GM12801 (cell line): ENCODE measurements around the gene DNAI2.

Source experiments
- CTCF ChIP-seq: IDR thresholded peaks from one replicate; pipeline ENCODE4 v1.5.1; 2011; ENCODE audit warnings: control low read depth; ENCODE audit not compliant: insufficient read length; ENCODE audit errors: extremely low read depth

Gene DNAI2

DNA sequence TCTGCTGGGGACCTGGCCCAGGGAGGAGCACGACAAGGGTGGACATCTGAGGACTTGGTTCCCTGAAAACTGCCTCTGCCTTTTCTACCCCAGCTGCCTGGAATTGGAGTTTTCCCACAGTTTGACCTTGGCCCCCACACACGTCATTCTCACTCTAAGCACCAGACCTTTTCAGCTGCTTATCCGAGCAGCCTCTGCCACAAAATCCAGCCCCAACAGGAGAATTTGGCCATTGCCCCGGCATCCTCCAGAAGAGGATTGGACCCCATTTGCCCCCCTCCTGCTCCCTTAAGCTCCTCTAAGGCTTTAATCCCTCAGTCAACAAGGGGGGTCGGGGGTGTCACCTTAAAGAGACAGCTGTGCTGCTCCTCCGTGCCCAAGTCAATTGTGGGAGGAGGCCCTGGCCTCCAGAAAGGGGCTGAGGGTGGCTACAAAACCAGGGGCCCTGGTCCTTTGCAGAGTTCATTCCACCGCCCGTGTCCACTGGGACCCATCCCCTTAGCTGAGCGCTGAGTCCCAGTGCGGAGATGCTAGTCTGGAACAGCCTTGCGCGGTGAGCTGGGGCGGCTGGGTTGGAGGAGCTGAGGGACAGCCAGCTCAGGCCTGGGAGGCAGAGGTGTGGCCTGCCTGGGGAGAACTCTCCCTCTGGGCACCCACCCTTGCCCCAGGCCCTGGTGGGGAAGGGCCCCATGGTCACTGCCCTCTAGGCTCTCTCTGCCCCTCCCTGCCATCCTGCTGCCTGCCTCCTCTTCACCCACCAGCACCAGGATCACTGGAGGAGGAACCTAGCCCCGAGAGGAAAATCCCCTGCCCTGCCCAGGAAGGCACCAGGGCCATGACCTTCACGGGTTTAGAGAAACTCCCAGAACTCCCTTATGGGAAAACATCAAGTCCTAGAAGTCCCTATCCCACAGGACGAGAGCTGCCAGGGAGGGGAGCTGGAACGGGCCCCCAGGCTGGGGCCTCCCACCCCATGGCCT, 41.8 kb upstream of the DNAI2 start:
- no peak for TF ChIP-seq CTCF

GRCh38 chr17:74233937-74234336, 40.1 kb upstream of the DNAI2 start:
- no peak for TF ChIP-seq CTCF

GRCh38 chr17:74234486-74234885, 39.5 kb upstream of the DNAI2 start:
- no peak for TF ChIP-seq CTCF

DNA sequence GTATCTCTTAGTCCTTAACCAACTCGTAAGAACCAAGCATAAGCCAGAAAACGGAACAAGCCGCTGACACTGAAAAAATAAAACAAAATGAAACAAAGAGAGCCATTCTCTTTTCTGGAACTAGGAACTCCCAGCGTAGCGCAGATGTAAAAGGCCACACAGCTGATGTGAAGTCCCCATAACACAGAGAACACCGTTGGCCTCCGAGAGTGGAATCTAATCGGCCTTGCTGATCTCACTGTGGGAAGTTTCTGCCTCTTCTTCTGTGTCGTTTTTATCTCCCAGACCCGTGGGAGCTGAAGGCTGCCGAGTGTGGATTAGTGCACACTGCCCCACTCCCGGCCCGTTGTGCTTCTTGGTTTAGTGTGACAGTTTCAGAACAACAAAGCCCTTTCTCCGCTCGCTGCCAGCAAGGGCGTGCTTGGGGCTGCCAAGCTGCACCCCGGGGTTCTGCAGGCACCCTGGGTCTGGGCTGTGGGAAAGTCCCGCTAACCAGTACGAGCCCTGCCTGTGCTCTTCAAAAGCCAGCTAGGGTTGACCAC, 38.9 kb upstream of the DNAI2 start:
- TF ChIP-seq CTCF: no peak

DNA sequence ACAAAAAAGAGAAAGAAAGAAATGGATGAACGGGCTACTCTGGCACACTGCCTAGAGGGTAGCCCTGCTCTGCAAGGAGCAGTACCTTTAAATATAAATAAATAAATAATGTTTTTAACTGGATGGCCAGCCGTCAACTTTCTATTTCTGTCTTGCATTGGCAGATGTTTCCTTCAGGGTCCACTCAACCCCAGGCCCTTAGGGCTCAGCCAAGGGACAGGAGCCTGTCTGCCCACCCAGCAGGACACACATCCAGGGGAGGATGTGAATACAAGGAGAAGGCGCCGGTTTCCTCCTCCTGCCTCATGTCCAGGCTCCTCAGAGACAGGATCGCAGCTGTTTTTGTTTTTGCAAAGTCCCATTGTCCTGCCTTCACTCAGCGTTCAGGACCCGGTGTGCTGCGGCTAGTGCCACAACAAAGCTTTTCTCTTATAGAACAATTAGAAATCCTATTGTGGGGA, 38.1 kb upstream of the DNAI2 start:
- TF ChIP-seq CTCF: no peak

DNA sequence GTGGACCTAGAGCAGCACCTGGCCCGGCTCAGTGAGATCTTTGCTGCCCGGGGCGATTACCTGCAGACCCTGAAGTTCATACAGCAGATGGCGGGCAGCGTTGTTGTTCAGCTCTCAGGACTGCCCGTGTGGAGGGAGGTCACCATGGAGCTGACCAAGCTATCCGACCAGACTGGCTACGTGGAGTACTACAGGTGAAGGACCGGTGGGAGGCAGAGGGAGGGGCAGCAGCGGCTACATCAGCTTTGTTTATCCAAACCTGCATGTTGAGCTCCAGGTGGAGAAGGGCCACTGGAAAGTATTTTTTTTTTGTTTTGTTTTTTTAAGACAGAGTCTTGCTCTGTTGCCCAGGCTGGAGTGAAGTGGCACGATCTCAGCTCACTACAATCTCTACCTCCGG, 36.7 kb upstream of the DNAI2 start:
- TF ChIP-seq CTCF: no peak

GRCh38 chr17:74239172-74239571, 34.9 kb upstream of the DNAI2 start:
- TF ChIP-seq CTCF: no peak
